Natural killer cell (primary cell): ENCODE results near the gene SLC6A19. TPM values are rescaled to one million over a fixed set of nuclear protein-coding genes. Genes with fewer than 3 reads are reported as not detected.

Experiments used
- ATAC-seq, 3 donors: fragments of 150-1000 bp in 2 of 3; fragments of 200-7000 bp in 1 of 3; cut with Tn5 transposase; 1 replicate in 1 of 3; 2 replicates in 2 of 3; pipeline ENCODE4 v1.10.0; 2021; ENCODE audit warnings: mild to moderate bottlenecking in 2 of 3, moderate library complexity in 2 of 3
- DNase-seq, 2 donors: peaks; one replicate each; pipeline versions ENCODE4 v3.0.0 to v3.0.0-alpha.2; 2013 to 2021; ENCODE audit warnings: mixed read lengths in 1 of 2
- H3K27ac ChIP-seq: one replicate; pipeline ENCODE4 v1.5.1; 2013; ENCODE audit warnings: mild to moderate bottlenecking, low read length
- H3K27me3 ChIP-seq: one replicate; pipeline ENCODE4 v1.6.1; 2013; ENCODE audit warnings: low read length; ENCODE audit not compliant: control insufficient read depth, insufficient read depth
- H3K36me3 ChIP-seq: one replicate; pipeline ENCODE4 v1.6.1; 2013; ENCODE audit warnings: low read length; ENCODE audit not compliant: control insufficient read depth, insufficient read depth
- H3K4me1 ChIP-seq: one replicate; pipeline ENCODE4 v1.6.1; 2013; ENCODE audit warnings: low read length; ENCODE audit not compliant: control insufficient read depth, insufficient read depth
- H3K4me3 ChIP-seq: one replicate; pipeline ENCODE4 v1.5.1; 2013; ENCODE audit warnings: low read length
- H3K9me3 ChIP-seq: one replicate; pipeline ENCODE4 v1.6.1; 2013; ENCODE audit warnings: low read length; ENCODE audit not compliant: control insufficient read depth, insufficient read depth
- H3K27ac Mint-ChIP-seq, 2 donors: one replicate each; pipeline ENCODE4 v1.8.0; 2022; ENCODE audit warnings: mild to moderate bottlenecking in 2 of 2, mixed read lengths in 2 of 2, moderate library complexity in 1 of 2
- H3K27me3 Mint-ChIP-seq, 2 donors: one replicate each; pipeline ENCODE4 v1.8.0; 2022; ENCODE audit warnings: low read depth in 2 of 2, mixed read lengths in 2 of 2
- H3K36me3 Mint-ChIP-seq: one replicate; pipeline ENCODE4 v1.8.0; 2022; ENCODE audit warnings: mixed read lengths
- H3K4me1 Mint-ChIP-seq, 2 donors: one replicate each; pipeline ENCODE4 v1.8.0; 2022; ENCODE audit warnings: mixed read lengths in 2 of 2
- H3K4me3 Mint-ChIP-seq: one replicate; pipeline ENCODE4 v1.8.0; 2022; ENCODE audit warnings: mild to moderate bottlenecking, moderate library complexity, mixed read lengths
- H3K9me3 Mint-ChIP-seq, 2 donors: one replicate each; pipeline ENCODE4 v1.8.0; 2022; ENCODE audit warnings: mixed read lengths in 2 of 2
- WGBS: methylation state at CpG from one replicate; pipeline ENCODE4 v1.1.7; 2013; ENCODE audit warnings: missing lambda C conversion rate; ENCODE audit not compliant: insufficient coverage; 5-methylcytosine and 5-hydroxymethylcytosine counted together
- intact Hi-C: fragments of 100-400 bp; cut with micrococcal nuclease; formaldehyde crosslinking; loops from one replicate; pipeline ENCODE4 v1.14.2; 2022
- total RNA-seq, 4 donors: library from RNA; stranded (reverse); fragments of 120-200 nt in 1 of 4; gene quantifications; one replicate each; pipeline versions ENCODE4 v1.2.3 to v1.2.4, GENCODE V29; 2013 to 2022
- TF ChIP-seq, protein P1 (sequence below): fragments of 200-600 bp; IDR thresholded peaks from one replicate; pipeline ENCODE4 v1.8.0; 2022; ENCODE audit warnings: antibody characterized with exemption

Gene SLC6A19
- total RNA-seq, 3 donors from 2014 or later (not counting 1 experiment from before 2014, with no cell fraction given), result not detected

DNA sequence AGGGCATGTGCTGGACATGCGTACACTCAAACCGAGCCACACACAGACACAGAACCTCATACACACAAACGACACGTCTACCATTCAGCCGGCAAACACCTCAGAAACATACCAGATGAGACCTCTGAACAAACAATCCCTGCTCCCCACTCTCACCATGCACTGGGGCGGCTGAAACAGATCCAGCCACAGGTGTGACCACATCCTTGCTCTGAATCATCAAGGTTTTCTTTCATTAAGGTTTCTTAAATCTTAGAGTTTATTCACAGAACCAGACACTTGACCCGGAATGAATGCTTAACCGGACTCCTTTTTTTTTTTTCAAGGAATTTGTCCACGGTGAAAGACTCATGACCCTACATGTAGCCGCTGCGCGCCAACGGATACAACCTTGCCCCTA, 67.3 kb downstream of the SLC6A19 start:
- Histone ChIP-seq H3K36me3 (no peaks in the 10 kb centered on the region), H3K27ac (no peak overlapping the region), H3K4me3 (no peak overlapping the region), H3K9me3 (no peaks in the 10 kb centered on the region), H3K27me3 (no peaks in the 10 kb centered on the region), H3K4me1 (no peaks in the 10 kb centered on the region)
- TF ChIP-seq, protein P1, sequence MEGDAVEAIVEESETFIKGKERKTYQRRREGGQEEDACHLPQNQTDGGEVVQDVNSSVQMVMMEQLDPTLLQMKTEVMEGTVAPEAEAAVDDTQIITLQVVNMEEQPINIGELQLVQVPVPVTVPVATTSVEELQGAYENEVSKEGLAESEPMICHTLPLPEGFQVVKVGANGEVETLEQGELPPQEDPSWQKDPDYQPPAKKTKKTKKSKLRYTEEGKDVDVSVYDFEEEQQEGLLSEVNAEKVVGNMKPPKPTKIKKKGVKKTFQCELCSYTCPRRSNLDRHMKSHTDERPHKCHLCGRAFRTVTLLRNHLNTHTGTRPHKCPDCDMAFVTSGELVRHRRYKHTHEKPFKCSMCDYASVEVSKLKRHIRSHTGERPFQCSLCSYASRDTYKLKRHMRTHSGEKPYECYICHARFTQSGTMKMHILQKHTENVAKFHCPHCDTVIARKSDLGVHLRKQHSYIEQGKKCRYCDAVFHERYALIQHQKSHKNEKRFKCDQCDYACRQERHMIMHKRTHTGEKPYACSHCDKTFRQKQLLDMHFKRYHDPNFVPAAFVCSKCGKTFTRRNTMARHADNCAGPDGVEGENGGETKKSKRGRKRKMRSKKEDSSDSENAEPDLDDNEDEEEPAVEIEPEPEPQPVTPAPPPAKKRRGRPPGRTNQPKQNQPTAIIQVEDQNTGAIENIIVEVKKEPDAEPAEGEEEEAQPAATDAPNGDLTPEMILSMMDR, result no peak
- intact Hi-C loops, result no loop called here
- DNase-seq (peak in 1 of 2 donors; percentile 60), ATAC-seq (no peak)
- H3K27me3 Mint-ChIP-seq, result peaks cover 0 to 3% of the 10 kb centered on the region in 2 donors
- H3K4me3 Mint-ChIP-seq, result no peak overlapping the region
- H3K9me3 Mint-ChIP-seq, result no peaks in the 10 kb centered on the region
- H3K36me3 Mint-ChIP-seq, result no peaks in the 10 kb centered on the region
- H3K27ac Mint-ChIP-seq, result no peak overlapping the region
- H3K4me1 Mint-ChIP-seq, result no peaks in the 10 kb centered on the region
- WGBS, result 68% methylated on average over 13 of the region's 13 CpGs

DNA sequence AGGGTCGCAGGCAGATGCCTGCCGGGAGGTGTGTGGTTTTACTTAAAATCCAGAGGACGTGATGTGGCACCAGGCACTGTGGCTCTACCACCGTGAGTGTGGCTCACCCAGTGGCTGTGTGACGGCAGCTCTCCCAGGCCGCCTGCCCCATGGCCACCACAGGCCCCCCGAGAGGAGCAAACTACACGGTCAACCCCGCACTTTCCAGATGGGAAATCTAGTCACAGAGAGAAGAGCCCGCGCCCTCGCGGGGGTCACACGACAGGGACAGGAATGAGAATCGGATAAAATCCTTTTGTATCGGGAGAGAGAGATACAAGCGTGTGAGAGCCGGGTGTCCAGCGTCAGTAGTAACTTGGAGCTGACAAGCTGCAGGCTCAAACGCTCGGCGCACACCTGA, 69.0 kb downstream of the SLC6A19 start:
- H3K27me3 ChIP-seq, result no peaks in the 10 kb centered on the region
- H3K9me3 ChIP-seq, result no peaks in the 10 kb centered on the region
- H3K4me1 Mint-ChIP-seq, result peaks cover 0 to 2% of the 10 kb centered on the region in 2 donors
- DNase-seq, result no peak
- WGBS, result 97% methylated on average over 22 of the region's 22 CpGs
- H3K27ac ChIP-seq, result no peak overlapping the region
- H3K9me3 Mint-ChIP-seq, result no peaks in the 10 kb centered on the region
- no peaks in the 10 kb centered on the region for H3K4me1 ChIP-seq
- ATAC-seq, result no peak
- TF ChIP-seq, protein P1, result no peak
- H3K4me3 ChIP-seq, result no peak overlapping the region
- no peak overlapping the region for H3K27ac Mint-ChIP-seq
- no peak overlapping the region for H3K4me3 Mint-ChIP-seq
- H3K27me3 Mint-ChIP-seq, result peaks cover 0 to 3% of the 10 kb centered on the region in 2 donors
- H3K36me3 Mint-ChIP-seq, result no peaks in the 10 kb centered on the region
- intact Hi-C loops, result no loop called here
- no peaks in the 10 kb centered on the region for H3K36me3 ChIP-seq

DNA sequence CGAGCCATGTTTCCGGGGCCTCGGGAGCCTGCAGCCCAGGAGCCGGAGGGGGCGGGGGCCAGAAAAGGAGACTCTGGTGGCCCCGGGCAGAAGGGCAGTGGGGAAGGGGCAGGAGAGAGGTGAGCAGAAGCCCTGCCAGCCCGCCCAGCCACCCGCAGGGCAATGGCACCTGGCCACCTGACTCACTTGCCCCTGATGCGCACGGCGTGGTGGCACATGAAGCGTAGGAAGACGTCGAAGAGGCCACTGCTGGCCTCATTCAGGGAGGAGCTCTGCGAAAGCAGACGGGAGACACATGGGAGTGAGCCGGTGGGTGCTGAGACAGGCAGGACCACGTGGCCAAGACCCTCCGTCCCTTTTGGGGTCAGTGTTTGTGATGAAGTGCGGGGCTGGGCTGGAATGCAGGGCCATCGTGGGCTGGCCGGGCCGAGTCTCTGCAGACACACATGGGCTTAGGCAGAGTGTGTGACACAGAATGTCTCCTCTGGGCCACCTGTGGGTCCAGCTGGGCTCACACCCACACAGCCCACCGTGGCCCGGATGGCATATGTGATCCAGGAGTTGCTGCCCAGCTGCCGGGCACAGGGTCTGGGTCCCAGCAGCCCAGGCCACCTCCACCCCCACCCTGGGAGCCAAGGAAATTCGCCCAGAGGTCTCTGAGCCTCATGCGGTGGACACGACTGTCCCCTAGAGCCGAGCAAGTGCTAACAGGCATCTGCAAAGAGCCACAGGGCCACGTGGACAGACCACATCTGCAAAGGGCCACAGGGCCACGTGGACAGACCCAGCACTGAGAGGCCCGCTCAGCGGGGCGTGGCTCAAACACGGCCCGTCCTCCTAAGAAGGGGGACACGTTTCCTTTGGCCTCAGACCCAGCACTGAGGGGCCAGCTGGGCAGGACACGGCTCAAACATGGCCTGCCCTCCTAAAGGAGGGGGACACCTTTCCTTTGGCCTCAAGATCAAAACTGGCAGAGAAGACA, 69.8 kb downstream of the SLC6A19 start:
- intact Hi-C loops, result no loop called here
- DNase-seq (no peak), ATAC-seq (no peak)
- H3K4me1 ChIP-seq, result peaks cover 1% of the 10 kb centered on the region
- 94% methylated on average over 39 of the region's 39 CpGs for WGBS
- H3K9me3 Mint-ChIP-seq, result no peaks in the 10 kb centered on the region
- H3K4me3 Mint-ChIP-seq, result no peak overlapping the region
- H3K27me3 Mint-ChIP-seq, result peaks cover 0 to 3% of the 10 kb centered on the region in 2 donors
- H3K27ac ChIP-seq, result no peak overlapping the region
- no peaks in the 10 kb centered on the region for H3K27me3 ChIP-seq
- H3K36me3 ChIP-seq, result no peaks in the 10 kb centered on the region
- H3K36me3 Mint-ChIP-seq, result no peaks in the 10 kb centered on the region
- no peaks in the 10 kb centered on the region for H3K9me3 ChIP-seq
- no peak overlapping the region for H3K4me3 ChIP-seq
- TF ChIP-seq, protein P1, result no peak
- no peak overlapping the region for H3K27ac Mint-ChIP-seq
- peaks cover 0 to 8% of the 10 kb centered on the region in 2 donors for H3K4me1 Mint-ChIP-seq
